Activated CD8-positive, alpha-beta T cell treated with anti-CD3 and anti-CD28 coated beads for 36 hours (primary cell): Measurements from ENCODE around the gene SIGLEC9. TPM values are rescaled to one million over a fixed set of nuclear protein-coding genes. Genes with fewer than 3 reads are reported as not detected.

Experiments used
- ATAC-seq: fragments of 200-7000 bp; cut with Tn5 transposase; one replicate; pipeline ENCODE4 v1.10.0; 2021; ENCODE audit warnings: mild to moderate bottlenecking, moderate library complexity
- CTCF ChIA-PET: fragments of 350-600 bp; sonication (Branson Sonifier 250); formaldehyde crosslinking; loops from one replicate; lab custom pipeline; 2021; ENCODE audit warnings: antibody characterized with exemption; lab: Charles Lee
- POLR2A ChIA-PET: fragments of 350-600 bp; sonication (Branson Sonifier 250); formaldehyde crosslinking; loops from one replicate; lab custom pipeline; 2021; ENCODE audit warnings: antibody characterized with exemption; lab: Charles Lee
- DNase-seq: peaks from one replicate; pipeline ENCODE4 v3.0.0-alpha.2; 2020
- H3K27ac Mint-ChIP-seq: one replicate; pipeline ENCODE4 v1.8.0; 2021; ENCODE audit warnings: mild to moderate bottlenecking, mixed read lengths
- H3K27me3 Mint-ChIP-seq: one replicate; pipeline ENCODE4 v1.8.0; 2021; ENCODE audit warnings: mixed read lengths
- H3K36me3 Mint-ChIP-seq: one replicate; pipeline ENCODE4 v1.8.0; 2021; ENCODE audit warnings: low read depth, mixed read lengths
- H3K4me1 Mint-ChIP-seq: one replicate; pipeline ENCODE4 v1.8.0; 2021; ENCODE audit warnings: low read depth, mixed read lengths
- H3K4me3 Mint-ChIP-seq: one replicate; pipeline ENCODE4 v1.8.0; 2021; ENCODE audit warnings: mild to moderate bottlenecking, moderate library complexity, mixed read lengths
- H3K9me3 Mint-ChIP-seq: one replicate; pipeline ENCODE4 v1.8.0; 2021; ENCODE audit warnings: mixed read lengths
- CTCF ChIP-seq: fragments of 200-600 bp; IDR thresholded peaks from one replicate; pipeline ENCODE4 v1.8.0; 2022; ENCODE audit warnings: antibody characterized with exemption, mild to moderate bottlenecking
- intact Hi-C: fragments of 100-400 bp; cut with micrococcal nuclease; formaldehyde crosslinking; loops from one replicate; pipeline ENCODE4 v1.10.0; 2022
- total RNA-seq, 2 experiments: library from RNA; stranded (reverse); gene quantifications; one replicate each; pipeline ENCODE4 v1.2.3, GENCODE V29; 2021

The SIGLEC9 gene
- total RNA-seq, 2 experiments from 2014 or later: 0.40 to 0.65 TPM

GRCh38 chr19:51161867-51162496 lies 37.3 kb downstream of the SIGLEC9 start:
- Mint-ChIP-seq H3K9me3 (no peaks in the 10 kb centered on the region), H3K27ac (no peak overlapping the region), H3K4me1 (peaks cover 13% of the 10 kb centered on the region), H3K4me3 (no peak overlapping the region), H3K27me3 (no peaks in the 10 kb centered on the region), H3K36me3 (no peaks in the 10 kb centered on the region)
- intact Hi-C loops: no loop called here
- POLR2A ChIA-PET: interaction anchor here (1.0 kb wide), 1 partner anchor 8 kb away, joined by 3 read pairs; no protein-coding TSS in a partner anchor
- no peak for DNase-seq
- CTCF ChIA-PET: interaction anchor here (1.9 to 2.1 kb wide), 2 partner anchors 9 to 98 kb away, joined by 7 to 8 read pairs; no protein-coding TSS in a partner anchor
- TF ChIP-seq CTCF: no peak
- ATAC-seq: no peak

DNA sequence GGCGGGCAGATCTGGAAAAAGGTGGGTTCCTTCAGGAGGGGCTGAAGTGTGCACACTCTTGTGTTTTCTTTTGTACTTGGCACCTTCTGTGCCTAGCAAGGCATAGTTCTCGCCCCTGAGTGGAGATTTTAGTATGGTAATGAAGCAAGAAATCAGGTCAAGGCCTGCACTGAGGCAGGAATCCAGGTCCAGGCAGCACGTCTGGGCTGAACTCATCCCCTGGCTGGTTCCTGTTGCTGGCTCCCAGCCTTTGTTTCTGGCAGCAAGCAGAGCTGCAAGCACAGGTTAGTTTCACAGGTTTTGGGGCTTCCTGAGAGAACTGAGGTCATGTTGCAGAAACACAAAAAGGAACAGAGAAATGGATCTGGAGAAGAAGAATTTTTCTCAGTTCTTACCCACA lies 38.6 kb downstream of the SIGLEC9 start:
- DNase-seq: no peak
- H3K4me1 Mint-ChIP-seq: peaks cover 24% of the 10 kb centered on the region
- POLR2A ChIA-PET: no interaction called here
- intact Hi-C loops: no loop called here
- H3K4me3 Mint-ChIP-seq: no peak overlapping the region
- H3K9me3 Mint-ChIP-seq: no peaks in the 10 kb centered on the region
- no peak for ATAC-seq
- no peaks in the 10 kb centered on the region for H3K27me3 Mint-ChIP-seq
- H3K27ac Mint-ChIP-seq: no peak overlapping the region
- TF ChIP-seq CTCF: no peak
- no peaks in the 10 kb centered on the region for H3K36me3 Mint-ChIP-seq
- CTCF ChIA-PET: interaction anchor here (2.1 kb wide), 1 partner anchor 96 kb away, joined by 8 read pairs; no protein-coding TSS in a partner anchor

DNA sequence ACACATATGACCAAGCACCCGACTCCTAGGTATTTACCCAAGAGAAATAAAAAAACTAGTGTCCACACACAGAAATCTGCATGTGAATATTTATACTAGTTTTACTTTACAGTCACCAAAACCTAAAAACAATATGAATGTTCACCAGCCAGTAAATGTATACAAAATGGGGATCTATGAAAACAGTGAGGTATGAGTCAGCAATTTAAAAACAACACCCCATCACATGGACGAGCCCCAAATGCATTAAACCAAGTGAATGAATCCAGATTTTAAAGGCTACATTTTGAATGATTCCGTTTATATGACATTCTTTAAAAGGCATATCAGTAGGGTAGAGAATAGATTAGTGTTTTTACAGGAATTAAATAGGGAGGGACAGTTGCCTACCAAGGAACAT lies 39.5 kb downstream of the SIGLEC9 start:
- no peak for TF ChIP-seq CTCF
- Mint-ChIP-seq H3K9me3 (no peaks in the 10 kb centered on the region), H3K27me3 (no peaks in the 10 kb centered on the region), H3K27ac (no peak overlapping the region), H3K36me3 (no peaks in the 10 kb centered on the region), H3K4me3 (no peak overlapping the region), H3K4me1 (peaks cover 26% of the 10 kb centered on the region)
- CTCF ChIA-PET: interaction anchor here (1.6 kb wide), 1 partner anchor 95 kb away, joined by 5 read pairs; no protein-coding TSS in a partner anchor
- DNase-seq: no peak
- ATAC-seq: no peak
- POLR2A ChIA-PET: no interaction called here
- intact Hi-C loops: no loop called here

- peak; percentile 89 for ATAC-seq
- Mint-ChIP-seq H3K4me3 (no peak overlapping the region), H3K27ac (peak overlapping the region; percentile 53), H3K4me1 (peaks cover 27% of the 10 kb centered on the region), H3K27me3 (peaks cover 1% of the 10 kb centered on the region), H3K9me3 (no peaks in the 10 kb centered on the region), H3K36me3 (no peaks in the 10 kb centered on the region)
- DNase-seq: peak; percentile 62
- no peak for TF ChIP-seq CTCF
- ChIA-PET POLR2A (no interaction called here), CTCF (no interaction called here)
- intact Hi-C loops: no loop called here
Measured at GRCh38 chr19:51166846-51167490, 42.3 kb downstream of the SIGLEC9 start.
